BLaER1 (cell line): ENCODE measurements around the gene DAD1.
A peak's percentile ranks its signal among the peaks of the same experiment; 100 is the strongest.

Experiments
- H3K27ac ChIP-seq: shearing (Covaris generic); formaldehyde crosslinking; 2 replicates; pipeline ENCODE4 v1.8.1; 2022
- H3K27me3 ChIP-seq: shearing (Covaris generic); formaldehyde crosslinking; 2 replicates; pipeline ENCODE4 v1.8.1; 2022
- H3K36me3 ChIP-seq: shearing (Covaris generic); formaldehyde crosslinking; 2 replicates; pipeline ENCODE4 v1.8.1; 2022
- H3K4me1 ChIP-seq: shearing (Covaris generic); formaldehyde crosslinking; 2 replicates; pipeline ENCODE4 v1.8.1; 2022
- H3K4me2 ChIP-seq: shearing (Covaris generic); formaldehyde crosslinking; 2 replicates; pipeline ENCODE4 v1.8.1; 2022
- H3K4me3 ChIP-seq: shearing (Covaris generic); formaldehyde crosslinking; 2 replicates; pipeline ENCODE4 v1.8.1; 2022
- H3K9ac ChIP-seq: shearing (Covaris generic); formaldehyde crosslinking; 2 replicates; pipeline ENCODE4 v1.8.1; 2022
- H3K9me3 ChIP-seq: shearing (Covaris generic); formaldehyde crosslinking; 2 replicates; pipeline ENCODE4 v1.8.1; 2022
- H4K20me1 ChIP-seq: shearing (Covaris generic); formaldehyde crosslinking; 2 replicates; pipeline ENCODE4 v1.8.1; 2022
- Cebpa-rat ChIP-seq: shearing (Covaris generic); IDR thresholded peaks from 2 replicates; pipeline ENCODE4 v1.8.1; 2022

The DAD1 gene

GRCh38 chr14:22524115-22524783, 64.8 kb downstream of the DAD1 start:
- Histone ChIP-seq H3K27ac (no peak overlapping the region), H3K4me3 (no peak overlapping the region), H3K4me1 (peaks cover 96% of the 10 kb centered on the region), H3K27me3 (no peaks in the 10 kb centered on the region), H4K20me1 (peaks cover 100% of the 10 kb centered on the region), H3K9ac (no peak overlapping the region), H3K36me3 (peaks cover 98% of the 10 kb centered on the region), H3K4me2 (peak overlapping the region; percentile 36), H3K9me3 (no peaks in the 10 kb centered on the region)
- no peak for TF ChIP-seq Cebpa-rat

- Histone ChIP-seq H3K4me3 (no peak overlapping the region), H4K20me1 (peaks cover 100% of the 10 kb centered on the region)
Measured at GRCh38 chr14:22523283-22523682, 65.7 kb downstream of the DAD1 start.

GRCh38 chr14:22522466-22522957, 66.5 kb downstream of the DAD1 start:
- H3K9me3 ChIP-seq, result no peaks in the 10 kb centered on the region
- no peak overlapping the region for H3K9ac ChIP-seq
- H4K20me1 ChIP-seq, result peaks cover 100% of the 10 kb centered on the region
- no peak overlapping the region for H3K4me3 ChIP-seq
- H3K4me1 ChIP-seq, result peaks cover 99% of the 10 kb centered on the region
- H3K36me3 ChIP-seq, result peaks cover 100% of the 10 kb centered on the region
- no peaks in the 10 kb centered on the region for H3K27me3 ChIP-seq
- H3K4me2 ChIP-seq, result peak overlapping the region; percentile 25; the same call in 1 of the 2 replicates
- TF ChIP-seq Cebpa-rat, result no peak
- no peak overlapping the region for H3K27ac ChIP-seq

More at GRCh38 chr14:22523283-22523682, 65.7 kb downstream of the DAD1 start:
- H3K27ac ChIP-seq, result no peak overlapping the region
- H3K4me2 ChIP-seq, result peak overlapping the region; percentile 11; the same call in 1 of the 2 replicates
- peaks cover 98% of the 10 kb centered on the region for H3K36me3 ChIP-seq
- no peaks in the 10 kb centered on the region for H3K27me3 ChIP-seq
- H3K4me1 ChIP-seq, result peaks cover 96% of the 10 kb centered on the region
- no peak overlapping the region for H3K9ac ChIP-seq
- no peaks in the 10 kb centered on the region for H3K9me3 ChIP-seq
- TF ChIP-seq Cebpa-rat, result no peak

GRCh38 chr14:22521449-22522239, 67.4 kb downstream of the DAD1 start:
- peak overlapping the region; percentile 34; the same call in 1 of the 2 replicates for H3K4me2 ChIP-seq

GRCh38 chr14:22520796-22521195, 68.2 kb downstream of the DAD1 start:
- no peak overlapping the region for H3K9ac ChIP-seq

More at GRCh38 chr14:22521449-22522239, 67.4 kb downstream of the DAD1 start:
- TF ChIP-seq Cebpa-rat, result no peak
- Histone ChIP-seq H3K4me3 (no peak overlapping the region), H3K36me3 (peaks cover 100% of the 10 kb centered on the region), H3K27me3 (no peaks in the 10 kb centered on the region), H3K4me1 (peaks cover 99% of the 10 kb centered on the region), H3K9ac (no peak overlapping the region), H4K20me1 (peaks cover 100% of the 10 kb centered on the region), H3K27ac (no peak overlapping the region), H3K9me3 (no peaks in the 10 kb centered on the region)

GRCh38 chr14:22519877-22520685, 68.9 kb downstream of the DAD1 start:
- Histone ChIP-seq H3K36me3 (peaks cover 100% of the 10 kb centered on the region), H3K4me2 (peak overlapping the region; percentile 34), H4K20me1 (peaks cover 100% of the 10 kb centered on the region), H3K27me3 (no peaks in the 10 kb centered on the region), H3K9me3 (no peaks in the 10 kb centered on the region), H3K4me3 (no peak overlapping the region), H3K4me1 (peaks cover 99% of the 10 kb centered on the region), H3K27ac (no peak overlapping the region), H3K9ac (no peak overlapping the region)
- no peak for TF ChIP-seq Cebpa-rat

More at GRCh38 chr14:22520796-22521195, 68.2 kb downstream of the DAD1 start:
- Histone ChIP-seq H4K20me1 (peaks cover 100% of the 10 kb centered on the region), H3K4me2 (peak overlapping the region; percentile 34; the same call in 1 of the 2 replicates), H3K4me1 (peaks cover 99% of the 10 kb centered on the region), H3K27me3 (no peaks in the 10 kb centered on the region), H3K4me3 (no peak overlapping the region), H3K9me3 (no peaks in the 10 kb centered on the region), H3K27ac (no peak overlapping the region), H3K36me3 (peaks cover 100% of the 10 kb centered on the region)
- no peak for TF ChIP-seq Cebpa-rat

- no peak for TF ChIP-seq Cebpa-rat
- Histone ChIP-seq H3K27ac (0 out of 2 replicates have a peak overlapping the region, but pooled peaks have one; percentile 25), H3K4me1 (peaks cover 99% of the 10 kb centered on the region), H3K36me3 (peaks cover 100% of the 10 kb centered on the region), H3K27me3 (no peaks in the 10 kb centered on the region), H3K9ac (no peak overlapping the region), H4K20me1 (peaks cover 100% of the 10 kb centered on the region), H3K9me3 (no peaks in the 10 kb centered on the region), H3K4me3 (no peak overlapping the region), H3K4me2 (peak overlapping the region; percentile 3; the same call in 1 of the 2 replicates)
Measured at GRCh38 chr14:22518073-22518472, 71.0 kb downstream of the DAD1 start.

GRCh38 chr14:22517117-22517720, 71.8 kb downstream of the DAD1 start:
- H3K4me1 ChIP-seq, result peaks cover 99% of the 10 kb centered on the region

GRCh38 chr14:22515929-22516328, 73.1 kb downstream of the DAD1 start:
- TF ChIP-seq Cebpa-rat, result no peak
- H3K27ac ChIP-seq, result no peak overlapping the region
- no peaks in the 10 kb centered on the region for H3K9me3 ChIP-seq
- H3K36me3 ChIP-seq, result peaks cover 100% of the 10 kb centered on the region
- no peak overlapping the region for H3K9ac ChIP-seq
- H3K4me2 ChIP-seq, result no peak overlapping the region; the same call in 1 of the 2 replicates
- H4K20me1 ChIP-seq, result peaks cover 100% of the 10 kb centered on the region
- peaks cover 98% of the 10 kb centered on the region for H3K4me1 ChIP-seq
- H3K27me3 ChIP-seq, result no peaks in the 10 kb centered on the region
- no peak overlapping the region for H3K4me3 ChIP-seq

More at GRCh38 chr14:22517117-22517720, 71.8 kb downstream of the DAD1 start:
- no peak for TF ChIP-seq Cebpa-rat
- Histone ChIP-seq H3K27me3 (no peaks in the 10 kb centered on the region), H3K9ac (no peak overlapping the region), H3K4me3 (no peak overlapping the region), H3K9me3 (no peaks in the 10 kb centered on the region), H4K20me1 (peaks cover 100% of the 10 kb centered on the region), H3K27ac (no peak overlapping the region), H3K36me3 (peaks cover 100% of the 10 kb centered on the region), H3K4me2 (0 out of 2 replicates have a peak overlapping the region, but pooled peaks have one; percentile 4)
